Parathyroid adenoma (tissue), 2 donors: ENCODE data around the gene C16orf95.
"Not testable (repeated sequence)": the region's sequence is repeated elsewhere in the genome, so short reads cannot be mapped to it uniquely, and the experiment has no call there.

Experiments used
- H2AFZ ChIP-seq: fragments of 300-600 bp; sonication (generic); one replicate; pipeline ENCODE4 v1.7.0; 2017; ENCODE audit warnings: antibody characterized with exemption, mild to moderate bottlenecking
- H3K27ac ChIP-seq: fragments of 300-600 bp; sonication (generic); one replicate; pipeline ENCODE4 v1.7.0; 2017
- H3K27me3 ChIP-seq: fragments of 300-600 bp; sonication (generic); one replicate; pipeline ENCODE4 v1.7.0; 2017; ENCODE audit warnings: low read length; ENCODE audit not compliant: control insufficient read depth, insufficient read depth
- H3K36me3 ChIP-seq: fragments of 300-600 bp; sonication (generic); one replicate; pipeline ENCODE4 v1.7.0; 2017; ENCODE audit warnings: low read length; ENCODE audit not compliant: control insufficient read depth, insufficient read depth
- H3K4me1 ChIP-seq: fragments of 300-600 bp; sonication (generic); one replicate; pipeline ENCODE4 v1.7.0; 2017; ENCODE audit warnings: control low read depth
- H3K4me2 ChIP-seq: fragments of 300-600 bp; sonication (generic); one replicate; pipeline ENCODE4 v1.7.0; 2017; ENCODE audit warnings: low read length
- H3K4me3 ChIP-seq: fragments of 300-600 bp; sonication (generic); one replicate; pipeline ENCODE4 v1.7.0; 2017; ENCODE audit warnings: low read depth, low read length
- H3K79me2 ChIP-seq: fragments of 300-600 bp; sonication (generic); one replicate; pipeline ENCODE4 v1.7.0; 2017; ENCODE audit warnings: control low read depth
- H3K9ac ChIP-seq: fragments of 300-600 bp; sonication (generic); one replicate; pipeline ENCODE4 v1.7.0; 2017; ENCODE audit warnings: mild to moderate bottlenecking
- H3K9me3 ChIP-seq: fragments of 300-600 bp; sonication (generic); one replicate; pipeline ENCODE4 v1.7.0; 2017; ENCODE audit warnings: low read length; ENCODE audit not compliant: control insufficient read depth
- CTCF ChIP-seq: fragments of 300-600 bp; sonication (generic); IDR thresholded peaks from one replicate; pipeline ENCODE4 v1.7.0; 2017; ENCODE audit warnings: antibody characterized with exemption, mild to moderate bottlenecking
- donor health status: primary hyperparathyroidism.

Gene C16orf95

GRCh38 chr16:87363771-87364455 is 46.7 kb upstream of the C16orf95 start:
- Histone ChIP-seq H3K79me2 (peaks cover 52% of the 10 kb centered on the region), H3K9me3 (no peaks in the 10 kb centered on the region), H3K4me3 (peak overlapping the region; percentile 35), H3K4me2 (peak overlapping the region; percentile 14), H2AFZ (peak overlapping the region; percentile 45), H3K4me1 (peaks cover 18% of the 10 kb centered on the region), H3K9ac (no peak overlapping the region), H3K36me3 (no peaks in the 10 kb centered on the region), H3K27me3 (no peaks in the 10 kb centered on the region), H3K27ac (peak overlapping the region; percentile 95)
- TF ChIP-seq CTCF, result no peak

GRCh38 chr16:87362828-87363559 is 45.8 kb upstream of the C16orf95 start:
- H3K9me3 ChIP-seq, H3K9ac ChIP-seq, H3K27me3 ChIP-seq, H3K36me3 ChIP-seq, H2AFZ ChIP-seq: not testable (repeated sequence)
- peak overlapping the region; percentile 95 for H3K27ac ChIP-seq
- peaks cover 55% of the 10 kb centered on the region for H3K79me2 ChIP-seq
- peak overlapping the region; percentile 14 for H3K4me2 ChIP-seq
- H3K4me3 ChIP-seq, result peak overlapping the region; percentile 35
- peaks cover 18% of the 10 kb centered on the region for H3K4me1 ChIP-seq

- H3K9ac ChIP-seq, result no peak overlapping the region
- H3K36me3 ChIP-seq, result no peaks in the 10 kb centered on the region
- H3K27me3 ChIP-seq, result no peaks in the 10 kb centered on the region
- no peak for TF ChIP-seq CTCF
- peaks cover 52% of the 10 kb centered on the region for H3K79me2 ChIP-seq
- peak overlapping the region; percentile 95 for H3K27ac ChIP-seq
- H3K9me3 ChIP-seq, result no peaks in the 10 kb centered on the region
- H3K4me1 ChIP-seq, result peaks cover 18% of the 10 kb centered on the region
- no peak overlapping the region for H2AFZ ChIP-seq
- no peak overlapping the region for H3K4me2 ChIP-seq
- no peak overlapping the region for H3K4me3 ChIP-seq
Measured at GRCh38 chr16:87361916-87362619, 44.9 kb upstream of the C16orf95 start.

GRCh38 chr16:87360862-87361610 is 43.8 kb upstream of the C16orf95 start:
- Histone ChIP-seq H3K27me3 (no peaks in the 10 kb centered on the region), H3K9me3 (no peaks in the 10 kb centered on the region), H3K36me3 (no peaks in the 10 kb centered on the region), H3K79me2 (peaks cover 54% of the 10 kb centered on the region), H2AFZ (no peak overlapping the region), H3K4me3 (no peak overlapping the region), H3K4me2 (no peak overlapping the region), H3K27ac (no peak overlapping the region), H3K4me1 (peaks cover 18% of the 10 kb centered on the region), H3K9ac (no peak overlapping the region)
- TF ChIP-seq CTCF, result no peak

- H3K9ac ChIP-seq, result no peak overlapping the region
- H3K4me1 ChIP-seq, result peaks cover 10% of the 10 kb centered on the region
- no peak overlapping the region for H3K4me3 ChIP-seq
- no peak for TF ChIP-seq CTCF
- peaks cover 58% of the 10 kb centered on the region for H3K79me2 ChIP-seq
- no peaks in the 10 kb centered on the region for H3K36me3 ChIP-seq
- no peaks in the 10 kb centered on the region for H3K9me3 ChIP-seq
- no peak overlapping the region for H3K4me2 ChIP-seq
- no peak overlapping the region for H2AFZ ChIP-seq
- H3K27ac ChIP-seq, result no peak overlapping the region
- no peaks in the 10 kb centered on the region for H3K27me3 ChIP-seq
Measured at GRCh38 chr16:87359121-87359520, 41.9 kb upstream of the C16orf95 start.
